GM12878 (cell line): ENCODE data around the gene NMNAT1. TPM values are rescaled to one million over a fixed set of nuclear protein-coding genes. Genes with fewer than 3 reads are reported as not detected.

Experiments
- BACH1 ChIP-seq: fragments of 450-650 bp; IDR thresholded peaks from 2 replicates; pipeline ENCODE4 v1.6.1; 2017; ENCODE audit warnings: mild to moderate bottlenecking, borderline replicate concordance
- BMI1 ChIP-seq: fragments of 450-650 bp; IDR thresholded peaks from 2 replicates; pipeline ENCODE4 v1.6.1; 2016; ENCODE audit warnings: mild to moderate bottlenecking, moderate library complexity, borderline replicate concordance
- BRCA1 ChIP-seq: IDR thresholded peaks from 2 replicates; pipeline ENCODE4 v1.6.1; 2011; ENCODE audit warnings: low read depth, low read length, improper control_type of control experiment
- HDAC6 ChIP-seq: fragments of 200-600 bp; sonication (generic); IDR thresholded peaks from one replicate; pipeline ENCODE4 v1.8.0; 2017; ENCODE audit warnings: antibody characterized with exemption; ENCODE audit not compliant: unreplicated experiment
- IKZF1 ChIP-seq: fragments of 450-650 bp; conservative IDR thresholded peaks from 2 replicates; pipeline ENCODE4 v1.6.1; 2017; ENCODE audit warnings: antibody characterized with exemption, mild to moderate bottlenecking
- JUND ChIP-seq: IDR thresholded peaks from 2 replicates; pipeline ENCODE4 v1.6.1; 2012; ENCODE audit warnings: low read depth, mild to moderate bottlenecking, low read length, improper control_type of control experiment, moderate library complexity
- MYB ChIP-seq: fragments of 150-350 bp; IDR thresholded peaks from 2 replicates; pipeline ENCODE4 v1.6.1; 2014; ENCODE audit warnings: mild to moderate bottlenecking, low read depth, low read length, borderline replicate concordance
- NFYB ChIP-seq: IDR thresholded peaks from 2 replicates; pipeline ENCODE4 v1.6.1; 2011; ENCODE audit warnings: low read depth, mild to moderate bottlenecking, low read length, improper control_type of control experiment, moderate library complexity; ENCODE audit not compliant: insufficient read depth
- PAX5 ChIP-seq: IDR thresholded peaks from 2 replicates; pipeline ENCODE4 v1.6.1; 2011; ENCODE audit warnings: low read depth, low read length, borderline replicate concordance
- PBX3 ChIP-seq: IDR thresholded peaks from 2 replicates; pipeline ENCODE4 v1.6.1; 2011; ENCODE audit warnings: mild to moderate bottlenecking, low read depth, low read length, moderate library complexity; ENCODE audit not compliant: insufficient replicate concordance
- POLR2AphosphoS5 ChIP-seq: IDR thresholded peaks from 2 replicates; pipeline ENCODE4 v1.6.1; 2011; ENCODE audit warnings: mild to moderate bottlenecking, low read length, inconsistent platforms
- RAD51 ChIP-seq: fragments of 450-650 bp; IDR thresholded peaks from 2 replicates; pipeline ENCODE4 v1.6.1; 2016; ENCODE audit warnings: moderate library complexity, mild to moderate bottlenecking, inconsistent platforms
- RFX5 ChIP-seq: IDR thresholded peaks from 2 replicates; pipeline ENCODE4 v1.6.1; 2011; ENCODE audit warnings: low read depth, low read length, improper control_type of control experiment
- SIN3A ChIP-seq: IDR thresholded peaks from 2 replicates; pipeline ENCODE4 v1.6.1; 2012; ENCODE audit warnings: low read depth, low read length, improper control_type of control experiment
- SRF ChIP-seq, 2 experiments: IDR thresholded peaks; 2 replicates each; pipeline ENCODE4 v1.6.1; 2011; ENCODE audit warnings: low read depth in 2 of 2, low read length in 2 of 2, mild to moderate bottlenecking in 1 of 2, moderate library complexity in 1 of 2
- WRNIP1 ChIP-seq: IDR thresholded peaks from 2 replicates; pipeline ENCODE4 v1.6.1; 2011; ENCODE audit warnings: low read depth, low read length, improper control_type of control experiment, borderline replicate concordance
- ZBTB11 ChIP-seq: fragments of 450-650 bp; formaldehyde crosslinking; IDR thresholded peaks from 2 replicates; pipeline ENCODE4 v1.5.0; 2022; ENCODE audit warnings: mild to moderate bottlenecking, missing genetic modification characterization
- ZNF217 ChIP-seq: fragments of 450-650 bp; IDR thresholded peaks from 2 replicates; pipeline ENCODE4 v1.6.1; 2017; ENCODE audit warnings: antibody characterized with exemption, mild to moderate bottlenecking
- polyA plus RNA-seq, 11 experiments: library from polyadenylated mRNA; depleted of rRNA in 4 of 11; unstranded in 6 of 11; stranded (reverse) in 5 of 11; fragments of >200 nt; fragmentation: Nextera tagmentation in 4 of 11; fragmentation: Illumina TruSeq in 1 of 11; extraction: Ambion mirVana in 4 of 11; extraction: Trizol in 1 of 11; gene quantifications; 1 replicate in 1 of 11; 2 replicates in 10 of 11; pipeline versions ENCODE4 v1.2.1 to v1.2.3, GENCODE V29; 2011 to 2016; ENCODE audit warnings: inconsistent platforms in 2 of 11, missing spikeins in 2 of 11, low read depth in 1 of 11
- total RNA-seq, 4 experiments: library from RNA; depleted of rRNA in 3 of 4; stranded (reverse); fragments of >200 nt in 3 of 4; fragmentation: Illumina TruSeq in 1 of 4; extraction: Trizol in 1 of 4; gene quantifications; 2 replicates each; pipeline versions ENCODE4 v1.2.1 to v1.2.3, GENCODE V29; 2013 to 2021
- TF ChIP-seq, protein P1 (sequence below), 3 experiments: IDR thresholded peaks in 2 of 3; conservative IDR thresholded peaks in 1 of 3; 2 replicates each; pipeline ENCODE4 v1.5.1; 2011; ENCODE audit warnings: low read depth in 3 of 3, low read length in 3 of 3, mild to moderate bottlenecking in 3 of 3, control low read depth in 2 of 3, moderate library complexity in 2 of 3, inconsistent platforms in 1 of 3, mixed read lengths in 1 of 3; ENCODE audit not compliant: control insufficient read depth in 2 of 3, insufficient read depth in 1 of 3; ENCODE audit errors: extremely low read depth in 1 of 3
- TF ChIP-seq, protein P2 (sequence below): IDR thresholded peaks from 2 replicates; pipeline ENCODE4 v1.6.1; 2012; ENCODE audit warnings: low read length, inconsistent platforms
- TF ChIP-seq, protein P3 (sequence below): IDR thresholded peaks from 2 replicates; pipeline ENCODE4 v1.6.1; 2011; ENCODE audit warnings: low read depth, low read length, improper control_type of control experiment, borderline replicate concordance

Gene NMNAT1
- total and polyA plus RNA-seq, 10 of the 15 experiments (the other 5 are each of a cell fraction or from before 2014, with no cell fraction given): 7.2 to 16.7 (median 11.7) TPM

DNA sequence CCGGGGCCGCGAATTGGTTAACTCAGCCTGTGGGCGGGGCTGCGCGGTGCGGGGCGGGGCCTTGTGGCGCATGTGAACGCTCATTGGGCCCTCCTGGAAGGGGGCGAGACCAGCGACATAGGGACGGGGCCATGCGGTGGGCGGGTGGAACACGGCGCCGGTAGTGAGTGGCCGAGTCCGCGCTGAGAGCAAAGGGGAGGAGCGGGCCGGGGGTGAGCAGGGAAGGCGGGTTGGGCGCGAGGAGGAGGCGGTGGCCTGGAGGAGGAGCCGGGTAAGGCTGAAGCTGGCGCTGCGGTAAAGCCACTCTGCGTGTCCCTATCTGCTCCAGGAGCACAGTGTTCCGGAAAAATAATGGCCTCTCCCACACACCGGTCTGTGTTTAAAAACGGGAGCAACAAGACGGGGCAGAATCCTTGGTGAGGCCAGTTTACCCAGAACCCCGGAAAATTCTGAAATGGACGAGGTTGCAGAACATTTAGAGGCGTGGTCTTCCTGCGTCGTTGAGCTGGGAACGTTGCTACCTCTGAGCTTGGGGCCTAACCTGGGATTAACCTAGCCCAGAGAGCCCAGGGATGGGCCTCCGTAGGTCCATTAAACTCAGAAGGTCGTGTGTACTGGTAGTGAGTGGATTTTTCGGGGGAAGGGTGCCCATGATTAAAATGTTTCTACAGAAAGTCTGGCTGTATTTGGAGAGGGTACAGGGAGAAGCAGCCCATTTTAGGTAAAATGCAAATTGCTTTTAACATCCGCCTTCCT lies 32.7 kb upstream of the NMNAT1 start (continued):
- TF ChIP-seq ZBTB11 (CRISPR knock-in tag) (no peak), PBX3 (no peak), MYB (no peak), WRNIP1 (no peak), RAD51 (no peak), SIN3A (peak; percentile 75; the same call in 1 of the 2 replicates), BRCA1 (no peak), JUND (peak; percentile 53; the same call in 1 of the 2 replicates), ZNF217 (no peak), NFYB (peak; percentile 62; the same call in 1 of the 2 replicates), SRF (IDR thresholded peaks at IDR 0.05; ENCODE audit: low read depth in 2 of 2, low read length in 2 of 2) (peak; percentile 85 to 97), BMI1 (no peak), POLR2AphosphoS5 (peak; percentile 81), PAX5 (peak; percentile 9; the same call in 1 of the 2 replicates), IKZF1 (peak; percentile 64), RFX5 (no peak; the same call in 1 of the 2 replicates), HDAC6 (no peak), BACH1 (no peak)
- TF ChIP-seq, protein P1, sequence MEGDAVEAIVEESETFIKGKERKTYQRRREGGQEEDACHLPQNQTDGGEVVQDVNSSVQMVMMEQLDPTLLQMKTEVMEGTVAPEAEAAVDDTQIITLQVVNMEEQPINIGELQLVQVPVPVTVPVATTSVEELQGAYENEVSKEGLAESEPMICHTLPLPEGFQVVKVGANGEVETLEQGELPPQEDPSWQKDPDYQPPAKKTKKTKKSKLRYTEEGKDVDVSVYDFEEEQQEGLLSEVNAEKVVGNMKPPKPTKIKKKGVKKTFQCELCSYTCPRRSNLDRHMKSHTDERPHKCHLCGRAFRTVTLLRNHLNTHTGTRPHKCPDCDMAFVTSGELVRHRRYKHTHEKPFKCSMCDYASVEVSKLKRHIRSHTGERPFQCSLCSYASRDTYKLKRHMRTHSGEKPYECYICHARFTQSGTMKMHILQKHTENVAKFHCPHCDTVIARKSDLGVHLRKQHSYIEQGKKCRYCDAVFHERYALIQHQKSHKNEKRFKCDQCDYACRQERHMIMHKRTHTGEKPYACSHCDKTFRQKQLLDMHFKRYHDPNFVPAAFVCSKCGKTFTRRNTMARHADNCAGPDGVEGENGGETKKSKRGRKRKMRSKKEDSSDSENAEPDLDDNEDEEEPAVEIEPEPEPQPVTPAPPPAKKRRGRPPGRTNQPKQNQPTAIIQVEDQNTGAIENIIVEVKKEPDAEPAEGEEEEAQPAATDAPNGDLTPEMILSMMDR (IDR thresholded peaks at IDR 0.05 in 2 of 3, conservative IDR thresholded peaks at IDR 0.05 in 1 of 3; ENCODE audit: control insufficient read depth in 2 of 3, extremely low read depth in 1 of 3, insufficient read depth in 1 of 3, low read depth in 3 of 3, low read length in 3 of 3): no peak
- TF ChIP-seq, protein P2, sequence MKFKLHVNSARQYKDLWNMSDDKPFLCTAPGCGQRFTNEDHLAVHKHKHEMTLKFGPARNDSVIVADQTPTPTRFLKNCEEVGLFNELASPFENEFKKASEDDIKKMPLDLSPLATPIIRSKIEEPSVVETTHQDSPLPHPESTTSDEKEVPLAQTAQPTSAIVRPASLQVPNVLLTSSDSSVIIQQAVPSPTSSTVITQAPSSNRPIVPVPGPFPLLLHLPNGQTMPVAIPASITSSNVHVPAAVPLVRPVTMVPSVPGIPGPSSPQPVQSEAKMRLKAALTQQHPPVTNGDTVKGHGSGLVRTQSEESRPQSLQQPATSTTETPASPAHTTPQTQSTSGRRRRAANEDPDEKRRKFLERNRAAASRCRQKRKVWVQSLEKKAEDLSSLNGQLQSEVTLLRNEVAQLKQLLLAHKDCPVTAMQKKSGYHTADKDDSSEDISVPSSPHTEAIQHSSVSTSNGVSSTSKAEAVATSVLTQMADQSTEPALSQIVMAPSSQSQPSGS: no peak
- TF ChIP-seq, protein P3, sequence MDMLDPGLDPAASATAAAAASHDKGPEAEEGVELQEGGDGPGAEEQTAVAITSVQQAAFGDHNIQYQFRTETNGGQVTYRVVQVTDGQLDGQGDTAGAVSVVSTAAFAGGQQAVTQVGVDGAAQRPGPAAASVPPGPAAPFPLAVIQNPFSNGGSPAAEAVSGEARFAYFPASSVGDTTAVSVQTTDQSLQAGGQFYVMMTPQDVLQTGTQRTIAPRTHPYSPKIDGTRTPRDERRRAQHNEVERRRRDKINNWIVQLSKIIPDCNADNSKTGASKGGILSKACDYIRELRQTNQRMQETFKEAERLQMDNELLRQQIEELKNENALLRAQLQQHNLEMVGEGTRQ: no peak
